Adrenal gland (tissue), 5 donors: ENCODE measurements around the gene TEN1.

Experiments used
- CTCF ChIP-seq, 6 experiments: fragments of 450-650 bp in 4 of 6; fragments of 200-600 bp in 2 of 6; sonication (generic) in 1 of 6; IDR thresholded peaks; 1 replicate in 5 of 6; 2 replicates in 1 of 6; pipeline versions ENCODE4 v1.5.1 to v1.8.0; 2016 to 2021; ENCODE audit warnings: antibody characterized with exemption in 6 of 6, mild to moderate bottlenecking in 2 of 6, moderate library complexity in 1 of 6
- POLR2A ChIP-seq, 2 donors: fragments of 450-650 bp; IDR thresholded peaks; one replicate each; pipeline ENCODE4 v1.6.1; 2017; ENCODE audit warnings: antibody characterized with exemption in 2 of 2, mild to moderate bottlenecking in 2 of 2, moderate library complexity in 1 of 2
- donor health status: DM: no; HTN: no; CAD: no.

- TF ChIP-seq POLR2A (IDR thresholded peaks at IDR 0.05) (no peak), CTCF (IDR thresholded peaks at IDR 0.05) (no peak)
These were observed 29.2 kb downstream of the TEN1 start for GRCh38 chr17:76008208-76008607.
